Measurements from ENCODE around the gene LRRC8B.

DNA sequence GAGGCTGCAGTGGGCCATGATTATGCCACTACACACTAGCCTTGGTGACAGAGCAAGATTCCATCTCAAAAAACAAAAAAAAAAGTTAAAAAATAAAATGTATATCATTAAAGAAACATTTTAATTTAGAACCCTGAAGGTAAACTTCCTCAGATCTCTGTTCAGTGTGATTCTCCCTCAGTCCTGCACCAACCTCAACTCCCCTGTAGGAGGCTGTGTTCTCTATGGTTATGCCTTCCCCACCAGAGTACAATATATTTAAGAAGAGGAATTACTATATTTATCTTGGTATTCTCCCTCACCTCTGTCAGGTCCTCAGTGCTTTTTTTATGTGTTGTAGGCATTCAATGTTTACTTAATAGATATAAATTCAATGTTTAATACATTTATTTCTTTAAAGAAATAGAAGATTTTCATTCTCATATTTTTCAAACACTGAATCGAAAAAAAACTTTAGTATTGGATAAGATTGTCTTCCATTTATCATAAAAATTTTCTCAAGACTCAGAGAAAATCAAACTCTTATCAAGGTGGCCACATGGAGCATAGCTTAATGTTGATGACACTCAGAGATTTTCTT is 4.8 kb upstream of the LRRC8B start:
- TF ChIP-seq, protein P1, sequence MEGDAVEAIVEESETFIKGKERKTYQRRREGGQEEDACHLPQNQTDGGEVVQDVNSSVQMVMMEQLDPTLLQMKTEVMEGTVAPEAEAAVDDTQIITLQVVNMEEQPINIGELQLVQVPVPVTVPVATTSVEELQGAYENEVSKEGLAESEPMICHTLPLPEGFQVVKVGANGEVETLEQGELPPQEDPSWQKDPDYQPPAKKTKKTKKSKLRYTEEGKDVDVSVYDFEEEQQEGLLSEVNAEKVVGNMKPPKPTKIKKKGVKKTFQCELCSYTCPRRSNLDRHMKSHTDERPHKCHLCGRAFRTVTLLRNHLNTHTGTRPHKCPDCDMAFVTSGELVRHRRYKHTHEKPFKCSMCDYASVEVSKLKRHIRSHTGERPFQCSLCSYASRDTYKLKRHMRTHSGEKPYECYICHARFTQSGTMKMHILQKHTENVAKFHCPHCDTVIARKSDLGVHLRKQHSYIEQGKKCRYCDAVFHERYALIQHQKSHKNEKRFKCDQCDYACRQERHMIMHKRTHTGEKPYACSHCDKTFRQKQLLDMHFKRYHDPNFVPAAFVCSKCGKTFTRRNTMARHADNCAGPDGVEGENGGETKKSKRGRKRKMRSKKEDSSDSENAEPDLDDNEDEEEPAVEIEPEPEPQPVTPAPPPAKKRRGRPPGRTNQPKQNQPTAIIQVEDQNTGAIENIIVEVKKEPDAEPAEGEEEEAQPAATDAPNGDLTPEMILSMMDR (IDR thresholded peaks at IDR 0.05; ENCODE audit: poor library complexity): peak; percentile 55
- TF ChIP-seq EZH2phosphoT487 (IDR thresholded peaks at IDR 0.05; ENCODE audit: low read depth, severe bottlenecking, unreplicated experiment) (no peak), EZH2 (IDR thresholded peaks at IDR 0.05; ENCODE audit: borderline replicate concordance) (no peak)

All from hepatocyte (in vitro differentiated cells).